GM12892 (cell line): ENCODE results near the gene FAM9B.

Experiments
- POLR2A ChIP-seq: IDR thresholded peaks from 2 replicates; pipeline ENCODE4 v1.6.1; 2011; ENCODE audit warnings: low read depth, low read length, control low read depth
- POLR2AphosphoS5 ChIP-seq: IDR thresholded peaks from 2 replicates; pipeline ENCODE4 v1.6.1; 2011; ENCODE audit warnings: low read depth, low read length, control low read depth
- TAF1 ChIP-seq: IDR thresholded peaks from 2 replicates; pipeline ENCODE4 v1.6.1; 2011; ENCODE audit warnings: low read depth, mild to moderate bottlenecking, control low read depth, low read length, borderline replicate concordance

- TF ChIP-seq POLR2A = no peak
- TF ChIP-seq TAF1 = no peak
- TF ChIP-seq POLR2AphosphoS5 = no peak
These were observed 38.4 kb upstream of the FAM9B start for GRCh38 chrX:9072281-9072680.
